ENCODE results near the gene THUMPD2. TPM values are rescaled to one million over a fixed set of nuclear protein-coding genes. Genes with fewer than 3 reads are reported as not detected.

THUMPD2 gene
- total RNA-seq, 2 donors from 2014 or later = 8.0 to 8.3 TPM

DNA sequence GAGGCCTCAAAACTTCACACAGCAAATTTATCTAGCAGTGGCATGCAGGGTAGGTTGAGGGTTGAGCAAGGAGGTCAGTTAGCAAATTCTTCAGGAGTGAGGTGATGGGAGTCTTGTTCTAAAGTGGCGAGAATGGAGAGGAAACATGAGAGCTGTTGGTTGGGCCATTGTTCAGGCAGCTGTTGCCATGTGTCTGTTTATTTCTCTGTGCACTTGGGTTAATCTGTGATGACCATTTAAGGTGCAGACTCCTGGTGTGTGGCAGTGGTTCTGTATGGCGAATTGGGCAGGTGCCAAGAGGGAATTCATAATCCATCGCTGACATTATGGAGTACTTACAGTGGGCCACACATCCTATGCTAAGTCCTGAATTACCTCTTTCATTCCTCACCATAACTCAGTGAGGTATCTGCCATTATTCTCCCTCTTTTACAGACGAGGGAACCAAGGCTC lies 82.9 kb downstream of the THUMPD2 start:
- intact Hi-C loops (cut with DNase I) = no loop called here
- DNase-seq = no peak
- TF ChIP-seq, protein P1, sequence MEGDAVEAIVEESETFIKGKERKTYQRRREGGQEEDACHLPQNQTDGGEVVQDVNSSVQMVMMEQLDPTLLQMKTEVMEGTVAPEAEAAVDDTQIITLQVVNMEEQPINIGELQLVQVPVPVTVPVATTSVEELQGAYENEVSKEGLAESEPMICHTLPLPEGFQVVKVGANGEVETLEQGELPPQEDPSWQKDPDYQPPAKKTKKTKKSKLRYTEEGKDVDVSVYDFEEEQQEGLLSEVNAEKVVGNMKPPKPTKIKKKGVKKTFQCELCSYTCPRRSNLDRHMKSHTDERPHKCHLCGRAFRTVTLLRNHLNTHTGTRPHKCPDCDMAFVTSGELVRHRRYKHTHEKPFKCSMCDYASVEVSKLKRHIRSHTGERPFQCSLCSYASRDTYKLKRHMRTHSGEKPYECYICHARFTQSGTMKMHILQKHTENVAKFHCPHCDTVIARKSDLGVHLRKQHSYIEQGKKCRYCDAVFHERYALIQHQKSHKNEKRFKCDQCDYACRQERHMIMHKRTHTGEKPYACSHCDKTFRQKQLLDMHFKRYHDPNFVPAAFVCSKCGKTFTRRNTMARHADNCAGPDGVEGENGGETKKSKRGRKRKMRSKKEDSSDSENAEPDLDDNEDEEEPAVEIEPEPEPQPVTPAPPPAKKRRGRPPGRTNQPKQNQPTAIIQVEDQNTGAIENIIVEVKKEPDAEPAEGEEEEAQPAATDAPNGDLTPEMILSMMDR (IDR thresholded peaks at IDR 0.05) = no peak
- Histone ChIP-seq H3K27ac (no peak overlapping the region), H3K9ac (ENCODE audit: low read depth in 2 of 2, low read length in 2 of 2) (no peak overlapping the region), H3K4me1 (no peaks in the 10 kb centered on the region), H3K4me3 (no peak overlapping the region), H3K9me3 (no peaks in the 10 kb centered on the region), H3K36me3 (no peaks in the 10 kb centered on the region), H3K27me3 (no peaks in the 10 kb centered on the region)

DNA sequence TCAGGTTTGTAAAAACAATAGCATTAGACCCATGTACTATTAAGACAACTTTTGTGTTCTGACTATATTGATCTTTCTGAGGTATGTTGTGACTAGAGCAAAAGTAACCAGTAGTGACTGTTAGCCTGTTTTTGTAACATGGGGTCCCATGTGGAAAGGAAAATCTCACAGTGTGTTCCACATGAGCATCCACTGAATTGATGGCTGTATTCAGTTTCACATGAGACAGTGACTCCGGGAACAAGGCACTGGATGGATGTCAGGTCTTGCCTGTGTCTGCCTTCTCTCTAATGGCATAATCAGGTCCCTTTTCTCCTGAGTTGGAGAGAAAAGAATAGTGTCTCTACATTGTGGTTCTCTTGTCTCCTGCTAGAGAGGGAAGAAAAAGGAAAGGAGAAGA lies 85.8 kb downstream of the THUMPD2 start:
- Histone ChIP-seq H3K27me3 (no peaks in the 10 kb centered on the region), H3K4me3 (no peak overlapping the region), H3K27ac (no peak overlapping the region), H3K36me3 (no peaks in the 10 kb centered on the region), H3K4me1 (no peaks in the 10 kb centered on the region), H3K9me3 (no peaks in the 10 kb centered on the region), H3K9ac (ENCODE audit: low read depth in 2 of 2, low read length in 2 of 2) (no peak overlapping the region)
- DNase-seq = no peak
- intact Hi-C loops (cut with DNase I) = no loop called here
- TF ChIP-seq, protein P1 (IDR thresholded peaks at IDR 0.05) = no peak

DNA sequence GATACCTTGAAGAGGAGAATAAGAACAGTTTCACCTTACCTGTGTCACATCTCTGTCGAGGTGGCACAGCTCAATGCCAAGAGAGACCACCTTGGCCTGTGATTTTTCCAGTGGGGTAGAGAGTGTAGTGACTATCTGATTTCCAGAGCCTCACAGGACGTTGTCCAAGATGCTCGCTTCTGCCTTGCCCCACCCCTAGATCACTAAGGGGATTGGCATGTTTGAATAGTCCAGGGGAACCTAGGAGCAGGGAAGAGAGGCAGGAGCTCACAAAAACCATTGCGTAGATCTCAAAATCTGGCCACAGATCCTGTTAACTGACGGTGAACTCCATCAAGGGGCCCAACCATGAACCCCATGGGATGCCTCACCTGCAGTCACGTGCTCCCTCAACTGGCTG lies 89.2 kb downstream of the THUMPD2 start:
- Histone ChIP-seq H3K9ac (ENCODE audit: low read depth in 2 of 2, low read length in 2 of 2) (no peak overlapping the region), H3K27me3 (no peaks in the 10 kb centered on the region), H3K4me3 (no peak overlapping the region), H3K36me3 (no peaks in the 10 kb centered on the region), H3K4me1 (no peaks in the 10 kb centered on the region), H3K27ac (no peak overlapping the region), H3K9me3 (no peaks in the 10 kb centered on the region)
- intact Hi-C loops (cut with DNase I) = no loop called here
- DNase-seq = no peak
- TF ChIP-seq, protein P1 (IDR thresholded peaks at IDR 0.05) = no peak

DNA sequence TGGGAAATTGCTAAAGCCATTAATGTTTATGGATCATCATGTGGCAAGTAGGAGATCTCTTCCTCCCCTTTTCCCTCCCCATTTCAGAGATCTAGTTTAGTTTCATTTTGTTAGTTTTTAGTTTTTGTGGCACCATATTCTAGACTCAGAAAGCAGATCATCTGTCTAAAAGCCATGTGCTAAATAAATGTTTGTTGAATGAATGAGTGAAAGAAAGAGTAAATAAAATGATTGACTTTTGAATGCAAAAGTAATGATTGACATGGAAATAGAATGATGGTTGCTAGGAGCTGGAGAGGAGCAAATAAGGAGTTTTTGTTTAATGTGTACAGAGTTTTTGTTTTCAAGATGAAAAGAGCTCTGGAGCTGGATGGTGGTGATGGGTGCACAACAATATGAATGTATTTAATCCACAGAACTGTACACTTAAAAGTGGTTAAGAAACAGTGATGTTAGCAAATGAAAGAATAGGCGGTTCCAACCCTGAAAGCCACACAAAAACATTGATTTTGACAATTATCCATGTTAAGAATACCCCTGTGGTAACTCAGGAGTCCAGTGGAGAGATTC lies 89.7 kb downstream of the THUMPD2 start:
- TF ChIP-seq, protein P1 (IDR thresholded peaks at IDR 0.05) = no peak

DNA sequence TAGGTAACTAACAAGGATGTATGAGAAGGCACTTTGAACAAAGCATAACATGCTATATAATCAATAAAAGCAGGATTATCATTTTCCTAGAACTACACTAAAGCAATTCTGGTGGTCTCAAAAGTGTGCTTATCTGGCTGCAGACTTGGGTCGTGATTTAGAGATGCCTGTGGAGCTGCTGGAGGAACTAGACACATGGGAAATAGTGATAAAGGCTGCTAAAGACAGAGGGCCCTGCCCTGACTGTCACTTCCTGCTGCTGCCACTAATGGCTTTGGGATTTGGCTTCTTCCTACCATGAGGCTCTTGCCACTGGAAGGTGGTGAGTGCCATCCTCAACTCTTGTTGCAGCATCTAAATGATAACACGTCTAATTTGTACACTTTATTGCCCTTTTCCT lies 90.9 kb downstream of the THUMPD2 start:
- H3K27ac ChIP-seq = no peak overlapping the region
- intact Hi-C loops (cut with DNase I) = no loop called here
- H3K9ac ChIP-seq (ENCODE audit: low read depth in 2 of 2, low read length in 2 of 2) = no peak overlapping the region
- no peak overlapping the region for H3K4me3 ChIP-seq
- no peaks in the 10 kb centered on the region for H3K27me3 ChIP-seq
- TF ChIP-seq, protein P1 (IDR thresholded peaks at IDR 0.05) = no peak
- H3K9me3 ChIP-seq = no peaks in the 10 kb centered on the region
- no peak for DNase-seq
- no peaks in the 10 kb centered on the region for H3K36me3 ChIP-seq
- H3K4me1 ChIP-seq = no peaks in the 10 kb centered on the region

More for the DNA sequence above, 89.7 kb downstream of the THUMPD2 start:
- no peak overlapping the region for H3K4me3 ChIP-seq
- no peaks in the 10 kb centered on the region for H3K27me3 ChIP-seq
- no peak overlapping the region for H3K9ac ChIP-seq (ENCODE audit: low read depth in 2 of 2, low read length in 2 of 2)
- H3K27ac ChIP-seq = no peak overlapping the region
- H3K9me3 ChIP-seq = no peaks in the 10 kb centered on the region
- no peaks in the 10 kb centered on the region for H3K4me1 ChIP-seq
- no peak for DNase-seq
- no peaks in the 10 kb centered on the region for H3K36me3 ChIP-seq
- intact Hi-C loops (cut with DNase I) = no loop called here

Measured in colonic mucosa (tissue), 4 donors.